ENCODE data around the gene PPP1R8. TPM values are rescaled to one million over a fixed set of nuclear protein-coding genes. Genes with fewer than 3 reads are reported as not detected.

Gene PPP1R8
- total and polyA plus RNA-seq, 2 of the 8 experiments (the other 6 are each of a cell fraction or from before 2014, with no cell fraction given) = 33.4 to 51.8 TPM

DNA sequence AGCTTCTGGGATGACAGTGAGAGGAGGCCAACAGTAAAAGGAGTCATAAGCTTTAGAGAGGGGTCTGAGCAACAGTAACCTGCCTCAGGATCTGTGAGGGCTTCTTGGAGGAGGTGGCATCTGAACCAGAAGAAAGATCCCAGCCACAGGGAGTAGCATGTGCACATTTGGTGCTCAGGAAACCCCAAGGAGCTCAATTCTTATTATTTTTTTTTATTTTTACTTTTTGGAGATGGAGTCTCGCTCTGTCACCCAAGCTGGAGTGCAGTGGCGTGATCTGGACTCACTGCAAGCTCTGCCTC, 46.5 kb downstream of the PPP1R8 start:
- Histone ChIP-seq H3K23ac (ENCODE audit: insufficient read length) (no peak overlapping the region), H4K20me1 (replicated peaks in 1 of 2; ENCODE audit: control insufficient read depth in 1 of 2, insufficient read depth in 2 of 2, low read length in 2 of 2) (no peaks in the 10 kb centered on the region), H3K18ac (ENCODE audit: extremely low read depth, low read length) (no peak overlapping the region), H3K27me3 (replicated peaks in 1 of 4; ENCODE audit: control insufficient read depth in 3 of 4, extremely low read depth in 1 of 4, insufficient read depth in 3 of 4, low read length in 3 of 4) (peaks cover 0 to 6% (median 2%) of the 10 kb centered on the region in 4 experiments; a peak in 4 of 7 replicates), H2BK12ac (ENCODE audit: low read depth, low read length) (no peak overlapping the region), H3K79me2 (ENCODE audit: control insufficient read depth in 1 of 2, insufficient read depth in 2 of 2, low read length in 2 of 2) (no peaks in the 10 kb centered on the region), H2BK120ac (replicated peaks; ENCODE audit: low read depth, low read length) (no peak overlapping the region), H4K8ac (ENCODE audit: extremely low read depth, insufficient read depth, low read length) (no peak overlapping the region), H2AFZ (ENCODE audit: low read length) (no peak overlapping the region), H2BK20ac (ENCODE audit: low read length) (no peak overlapping the region), H3K9me3 (ENCODE audit: insufficient read depth in 2 of 2, low read depth in 1 of 2, low read length in 1 of 2) (no peaks in the 10 kb centered on the region), H3K9ac (replicated peaks in 1 of 4; ENCODE audit: extremely low read depth in 1 of 4, low read depth in 3 of 4, low read length in 3 of 4) (no peak overlapping the region), H3K79me1 (ENCODE audit: low read depth, low read length) (no peaks in the 10 kb centered on the region), H4K5ac (ENCODE audit: insufficient read length, low read depth, low read length) (no peak overlapping the region), H3K27ac (ENCODE audit: low read depth, low read length) (no peak overlapping the region), H3K4me1 (replicated peaks in 1 of 4; ENCODE audit: control insufficient read depth in 3 of 4, insufficient read depth in 4 of 4, low read length in 3 of 4) (peaks cover 0 to 11% (median 5%) of the 10 kb centered on the region in 4 experiments; a peak in 6 of 7 replicates), H2AK5ac (ENCODE audit: low read depth, low read length) (no peak overlapping the region), H3K23me2 (ENCODE audit: low read depth, low read length) (peaks cover 9% of the 10 kb centered on the region; the same call in 1 of the 2 replicates), H3K4me3 (ENCODE audit: extremely low read depth in 1 of 4, insufficient read depth in 2 of 4, low read depth in 3 of 4, low read length in 4 of 4) (no peak overlapping the region), H2BK5ac (ENCODE audit: low read depth, low read length) (no peak overlapping the region), H3K56ac (replicated peaks; ENCODE audit: insufficient read length, low read depth, low read length) (no peak overlapping the region), H3K4ac (replicated peaks; ENCODE audit: insufficient read length, low read depth, low read length) (no peak overlapping the region), H2BK15ac (ENCODE audit: low read length) (no peak overlapping the region), H4K91ac (replicated peaks; ENCODE audit: insufficient read length, low read length) (no peak overlapping the region), H3K14ac (ENCODE audit: insufficient read length) (no peak overlapping the region), H3K4me2 (ENCODE audit: insufficient read depth in 1 of 2, low read depth in 2 of 2, low read length in 2 of 2) (no peak overlapping the region), H3K36me3 (ENCODE audit: control insufficient read depth in 2 of 4, insufficient read depth in 4 of 4, low read length in 3 of 4) (no peaks in the 10 kb centered on the region; a peak in 1 of 8 replicates)
- WGBS, 2 experiments (ENCODE audit: extremely low coverage in 1 of 2, insufficient coverage in 1 of 2, insufficient read length in 1 of 2, insufficient replicate concordance in 2 of 2, low coverage in 1 of 2, low lambda C conversion rate in 2 of 2, missing lambda C conversion rate in 1 of 2) = 87% methylated on average over 2 of the region's 2 CpGs; no CpG with 5 or more reads in 1 of the 2 experiments
- CTCF ChIA-PET (ENCODE audit: partially characterized antibody) = interaction anchor here (0.5 to 2.8 kb wide), 7 partner anchors 10 to 1032 kb away, joined by 3 to 9 read pairs (median 3); no protein-coding TSS in a partner anchor
- DNase-seq (ENCODE audit: low read depth in 1 of 2, low spot score in 2 of 2) (no peak), FAIRE-seq (no peak)
- POLR2A ChIA-PET (ENCODE audit: partially characterized antibody) = interaction anchor here (0.7 to 1.7 kb wide), 5 partner anchors 9 to 30 kb away, joined by 3 to 6 read pairs (median 5); no protein-coding TSS in a partner anchor
- TF ChIP-seq POLR2A (IDR thresholded peaks at IDR 0.05; ENCODE audit: control extremely low read depth in 1 of 2, low read depth in 2 of 2, low read length in 2 of 2) (no peak), NRF1 (IDR thresholded peaks at IDR 0.05; ENCODE audit: low read depth, low read length) (no peak), EZH2 (IDR thresholded peaks at IDR 0.05; ENCODE audit: low read depth, low read length, severe bottlenecking) (no peak), HDAC2 (IDR thresholded peaks at IDR 0.05; ENCODE audit: borderline replicate concordance in 1 of 2, low read depth in 2 of 2, low read length in 2 of 2) (no peak), TEAD4 (IDR thresholded peaks at IDR 0.05; ENCODE audit: low read depth, low read length) (no peak), CBX5 (IDR thresholded peaks at IDR 0.05; ENCODE audit: low read depth, low read length) (no peak), KDM1A (IDR thresholded peaks at IDR 0.05; ENCODE audit: borderline replicate concordance, low read length) (no peak), RNF2 (IDR thresholded peaks at IDR 0.05; ENCODE audit: borderline replicate concordance, low read depth, low read length, missing control alignments, poor library complexity, severe bottlenecking) (no peak), MAFK (IDR thresholded peaks at IDR 0.05; ENCODE audit: low read depth, low read length) (no peak), BCL11A (IDR thresholded peaks at IDR 0.05; ENCODE audit: low read depth in 2 of 2, low read length in 2 of 2) (no peak)
- TF ChIP-seq, protein P1, sequence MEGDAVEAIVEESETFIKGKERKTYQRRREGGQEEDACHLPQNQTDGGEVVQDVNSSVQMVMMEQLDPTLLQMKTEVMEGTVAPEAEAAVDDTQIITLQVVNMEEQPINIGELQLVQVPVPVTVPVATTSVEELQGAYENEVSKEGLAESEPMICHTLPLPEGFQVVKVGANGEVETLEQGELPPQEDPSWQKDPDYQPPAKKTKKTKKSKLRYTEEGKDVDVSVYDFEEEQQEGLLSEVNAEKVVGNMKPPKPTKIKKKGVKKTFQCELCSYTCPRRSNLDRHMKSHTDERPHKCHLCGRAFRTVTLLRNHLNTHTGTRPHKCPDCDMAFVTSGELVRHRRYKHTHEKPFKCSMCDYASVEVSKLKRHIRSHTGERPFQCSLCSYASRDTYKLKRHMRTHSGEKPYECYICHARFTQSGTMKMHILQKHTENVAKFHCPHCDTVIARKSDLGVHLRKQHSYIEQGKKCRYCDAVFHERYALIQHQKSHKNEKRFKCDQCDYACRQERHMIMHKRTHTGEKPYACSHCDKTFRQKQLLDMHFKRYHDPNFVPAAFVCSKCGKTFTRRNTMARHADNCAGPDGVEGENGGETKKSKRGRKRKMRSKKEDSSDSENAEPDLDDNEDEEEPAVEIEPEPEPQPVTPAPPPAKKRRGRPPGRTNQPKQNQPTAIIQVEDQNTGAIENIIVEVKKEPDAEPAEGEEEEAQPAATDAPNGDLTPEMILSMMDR (IDR thresholded peaks at IDR 0.05; ENCODE audit: control extremely low read depth in 1 of 3, insufficient read depth in 1 of 3, low read depth in 1 of 3, low read length in 3 of 3) = no peak

All from H1 (cell line).